ENCODE measurements around the gene CEP170. TPM values are rescaled to one million over a fixed set of nuclear protein-coding genes. Genes with fewer than 3 reads are reported as not detected.

The CEP170 gene
- total and polyA plus RNA-seq, 2 experiments from 2014 or later, result 45.9 to 76.9 TPM

DNA sequence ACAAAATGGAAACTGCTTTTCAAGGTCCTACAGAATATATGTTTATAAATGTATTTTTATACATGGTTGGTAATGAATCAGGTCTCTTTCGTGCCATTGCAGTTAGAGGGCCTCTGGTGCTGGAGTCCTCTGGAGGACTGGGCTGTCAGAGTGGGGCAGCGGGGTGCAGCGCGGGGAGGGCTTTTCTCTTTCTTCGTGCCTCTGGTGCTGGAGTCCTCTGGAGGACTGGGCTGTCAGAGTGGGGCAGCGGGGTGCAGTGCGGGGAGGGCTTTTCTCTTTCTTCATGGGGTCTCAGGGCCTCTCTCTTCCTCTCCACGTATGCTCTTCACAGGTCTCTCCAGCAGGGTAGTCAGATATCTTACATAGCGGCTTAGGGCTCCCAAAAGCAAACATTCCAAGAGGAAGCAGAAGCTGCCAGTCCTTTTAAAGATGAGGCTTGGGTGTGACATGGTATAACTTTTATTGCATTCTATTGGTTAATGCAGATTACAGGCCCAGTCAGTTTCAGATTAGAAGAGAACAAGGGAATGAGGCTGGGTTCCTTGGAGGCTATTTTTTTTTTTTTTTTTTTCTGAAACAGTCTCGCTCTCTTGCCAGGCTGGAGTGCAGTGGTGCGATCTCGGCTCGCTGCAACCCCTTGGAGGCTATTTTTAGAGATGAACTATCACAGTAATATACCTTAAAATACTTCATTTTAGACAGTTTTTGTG lies 13.8 kb upstream of the CEP170 start:
- Histone ChIP-seq H3K27me3 (no peaks in the 10 kb centered on the region), H3K36me3 (no peaks in the 10 kb centered on the region), H3K27ac (peak overlapping the region; percentile 76), H3K4me1 (ENCODE audit: low read depth) (peaks cover 24% of the 10 kb centered on the region), H3K9me3 (ENCODE audit: low read depth) (no peaks in the 10 kb centered on the region), H3K4me3 (no peak overlapping the region)
- DNase-seq (ENCODE audit: low read depth in 1 of 2, low spot score in 1 of 2), result peak; percentile 14 to 75
- TF ChIP-seq, protein P1, sequence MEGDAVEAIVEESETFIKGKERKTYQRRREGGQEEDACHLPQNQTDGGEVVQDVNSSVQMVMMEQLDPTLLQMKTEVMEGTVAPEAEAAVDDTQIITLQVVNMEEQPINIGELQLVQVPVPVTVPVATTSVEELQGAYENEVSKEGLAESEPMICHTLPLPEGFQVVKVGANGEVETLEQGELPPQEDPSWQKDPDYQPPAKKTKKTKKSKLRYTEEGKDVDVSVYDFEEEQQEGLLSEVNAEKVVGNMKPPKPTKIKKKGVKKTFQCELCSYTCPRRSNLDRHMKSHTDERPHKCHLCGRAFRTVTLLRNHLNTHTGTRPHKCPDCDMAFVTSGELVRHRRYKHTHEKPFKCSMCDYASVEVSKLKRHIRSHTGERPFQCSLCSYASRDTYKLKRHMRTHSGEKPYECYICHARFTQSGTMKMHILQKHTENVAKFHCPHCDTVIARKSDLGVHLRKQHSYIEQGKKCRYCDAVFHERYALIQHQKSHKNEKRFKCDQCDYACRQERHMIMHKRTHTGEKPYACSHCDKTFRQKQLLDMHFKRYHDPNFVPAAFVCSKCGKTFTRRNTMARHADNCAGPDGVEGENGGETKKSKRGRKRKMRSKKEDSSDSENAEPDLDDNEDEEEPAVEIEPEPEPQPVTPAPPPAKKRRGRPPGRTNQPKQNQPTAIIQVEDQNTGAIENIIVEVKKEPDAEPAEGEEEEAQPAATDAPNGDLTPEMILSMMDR (IDR thresholded peaks at IDR 0.05; ENCODE audit: low read depth, low read length), result no peak

DNA sequence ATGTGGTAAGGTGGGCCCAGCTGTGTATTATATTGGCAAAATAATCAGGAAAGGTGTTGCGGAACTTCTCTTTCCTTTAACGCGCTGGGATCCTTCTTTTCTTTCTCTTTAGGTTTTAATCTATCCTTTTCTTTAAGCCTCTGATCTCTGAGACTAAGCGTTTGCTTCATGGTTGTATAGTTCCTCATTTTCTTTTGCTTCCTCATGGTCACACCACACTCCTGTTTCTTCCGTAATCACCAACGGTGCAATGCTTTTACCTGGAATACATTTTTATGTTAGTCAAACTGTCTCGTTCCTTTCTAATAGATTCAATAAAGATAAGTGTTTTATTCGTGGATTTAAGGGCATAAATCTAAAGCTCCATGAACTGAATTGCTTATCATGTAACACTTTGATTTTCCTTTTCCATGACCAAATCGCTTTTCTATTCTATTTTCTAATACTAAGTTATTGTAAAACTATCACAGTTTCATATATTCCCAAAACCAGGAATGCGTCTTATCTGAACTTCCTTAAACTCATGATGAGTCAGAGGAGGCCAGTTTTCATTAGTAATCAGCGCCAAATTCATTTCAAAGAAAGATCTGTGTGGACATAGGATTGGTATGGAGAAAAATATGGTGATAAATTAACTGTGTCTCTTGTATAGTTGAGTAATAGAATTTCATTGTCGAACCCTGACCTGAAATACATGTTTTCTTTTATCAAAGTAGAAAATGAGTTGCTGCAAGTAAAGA lies 13.0 kb upstream of the CEP170 start:
- no peaks in the 10 kb centered on the region for H3K9me3 ChIP-seq (ENCODE audit: low read depth)
- H3K4me1 ChIP-seq (ENCODE audit: low read depth), result peaks cover 24% of the 10 kb centered on the region
- DNase-seq (ENCODE audit: low read depth in 1 of 2, low spot score in 1 of 2), result peak in 1 of 2 donors; percentile 90
- TF ChIP-seq, protein P1 (IDR thresholded peaks at IDR 0.05; ENCODE audit: low read depth, low read length), result no peak
- no peaks in the 10 kb centered on the region for H3K27me3 ChIP-seq
- no peak overlapping the region for H3K4me3 ChIP-seq
- H3K27ac ChIP-seq, result peak overlapping the region; percentile 76
- H3K36me3 ChIP-seq, result no peaks in the 10 kb centered on the region

DNA sequence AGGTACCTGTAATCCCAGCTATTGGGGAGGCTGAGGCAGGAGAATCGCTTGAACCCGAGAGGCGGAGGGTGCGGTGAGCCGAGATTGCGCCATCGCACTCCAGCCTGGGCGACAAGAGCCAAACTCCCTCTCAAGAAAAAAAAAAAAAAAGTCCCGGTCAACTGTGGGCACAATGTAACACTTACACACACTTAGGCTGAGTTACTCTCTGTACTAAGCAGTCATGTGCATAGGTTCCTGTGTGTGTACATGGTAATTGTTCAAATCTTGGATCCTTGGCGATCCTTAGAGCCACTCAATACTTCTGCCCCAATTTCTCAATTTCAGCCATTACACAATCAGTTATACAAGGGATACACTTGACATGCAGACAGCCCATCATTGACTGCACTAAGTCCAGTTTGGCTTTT lies 12.4 kb upstream of the CEP170 start:
- H3K9me3 ChIP-seq (ENCODE audit: low read depth), result no peaks in the 10 kb centered on the region
- H3K36me3 ChIP-seq, result no peaks in the 10 kb centered on the region
- H3K27me3 ChIP-seq, result no peaks in the 10 kb centered on the region
- TF ChIP-seq, protein P1 (IDR thresholded peaks at IDR 0.05; ENCODE audit: low read depth, low read length), result no peak
- DNase-seq (ENCODE audit: low read depth in 1 of 2, low spot score in 1 of 2), result peak in 1 of 2 donors; percentile 71
- peaks cover 19% of the 10 kb centered on the region for H3K4me1 ChIP-seq (ENCODE audit: low read depth)
- H3K4me3 ChIP-seq, result no peak overlapping the region
- no peak overlapping the region for H3K27ac ChIP-seq

DNA sequence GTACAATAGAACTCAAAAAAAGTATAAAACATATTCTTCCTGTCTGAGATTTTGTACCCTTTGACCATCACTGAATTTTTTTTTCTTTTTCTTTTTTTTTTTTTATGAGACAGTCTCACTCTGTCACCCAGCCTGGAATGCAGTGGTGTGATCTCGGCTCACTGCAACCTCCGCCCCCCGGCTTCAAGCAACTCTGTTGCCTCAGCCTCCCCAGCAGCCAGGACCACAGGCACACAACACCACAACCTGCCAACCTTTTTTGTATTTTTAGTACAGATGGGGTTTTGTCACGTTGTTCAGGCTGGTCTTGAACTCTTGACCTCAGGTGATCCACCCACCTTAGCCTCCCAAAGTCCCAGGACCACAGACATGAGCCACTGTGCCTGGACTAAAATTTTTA lies 11.2 kb upstream of the CEP170 start:
- Histone ChIP-seq H3K27me3 (no peaks in the 10 kb centered on the region), H3K36me3 (no peaks in the 10 kb centered on the region), H3K4me1 (ENCODE audit: low read depth) (peaks cover 16% of the 10 kb centered on the region), H3K9me3 (ENCODE audit: low read depth) (no peaks in the 10 kb centered on the region), H3K27ac (no peak overlapping the region), H3K4me3 (no peak overlapping the region)
- TF ChIP-seq, protein P1 (IDR thresholded peaks at IDR 0.05; ENCODE audit: low read depth, low read length), result no peak
- no peak for DNase-seq (ENCODE audit: low read depth in 1 of 2, low spot score in 1 of 2)

DNA sequence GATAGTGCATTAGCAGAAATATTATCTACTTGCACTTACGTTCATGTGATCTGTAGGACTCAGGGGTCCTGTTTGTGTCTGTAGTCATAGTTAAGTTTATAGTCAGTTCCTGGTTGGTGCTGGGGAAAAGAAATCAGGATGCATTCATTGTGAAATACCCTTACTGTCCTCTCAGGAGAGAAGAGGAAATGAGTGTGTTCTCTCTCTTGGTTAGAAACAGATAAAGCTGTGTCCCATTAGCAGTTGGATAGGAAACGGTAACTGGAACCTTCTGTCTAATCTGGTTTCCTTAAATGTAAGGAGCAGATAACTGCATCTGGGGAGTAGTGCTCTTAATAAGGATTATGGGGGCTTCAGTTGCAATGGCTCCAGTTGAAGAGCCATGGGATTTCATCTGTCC lies 9.6 kb upstream of the CEP170 start:
- TF ChIP-seq, protein P1 (IDR thresholded peaks at IDR 0.05; ENCODE audit: low read depth, low read length), result no peak
- peaks cover 9% of the 10 kb centered on the region for H3K4me1 ChIP-seq (ENCODE audit: low read depth)
- H3K36me3 ChIP-seq, result no peaks in the 10 kb centered on the region
- no peaks in the 10 kb centered on the region for H3K9me3 ChIP-seq (ENCODE audit: low read depth)
- no peak overlapping the region for H3K4me3 ChIP-seq
- peak in 1 of 2 donors; percentile 87 for DNase-seq (ENCODE audit: low read depth in 1 of 2, low spot score in 1 of 2)
- H3K27ac ChIP-seq, result no peak overlapping the region
- no peaks in the 10 kb centered on the region for H3K27me3 ChIP-seq

Data from cardiac muscle cell (in vitro differentiated cells and primary cell).